Right lobe of liver (tissue), 6 donors: ENCODE data around the gene CDH13. TPM values are rescaled to one million over a fixed set of nuclear protein-coding genes. Genes with fewer than 3 reads are reported as not detected.
A peak's percentile ranks its signal among the peaks of the same experiment; 100 is the strongest.

ENCODE experiments used
- ATAC-seq, 4 donors: fragments of 200-7000 bp; cut with Tn5 transposase; one replicate each; pipeline ENCODE4 v1.9.1; 2020; ENCODE audit warnings: mild to moderate bottlenecking in 4 of 4, moderate library complexity in 4 of 4
- DNase-seq, 3 donors: peaks; one replicate each; pipeline ENCODE4 v3.0.0-alpha.2; 2020
- H3K27ac ChIP-seq, 3 donors: fragments of 200-600 bp; one replicate each; pipeline ENCODE4 v1.8.0; 2022
- H3K27me3 ChIP-seq, 2 donors: fragments of 200-600 bp; one replicate each; pipeline ENCODE4 v1.8.0; 2022
- H3K36me3 ChIP-seq, 4 donors: fragments of 200-600 bp; sonication (generic) in 1 of 4; one replicate each; pipeline versions ENCODE4 v1.5.1 to v1.8.0; 2017 to 2022; ENCODE audit warnings: control low read depth in 1 of 4
- H3K4me1 ChIP-seq, 4 donors: fragments of 200-600 bp; sonication (generic) in 1 of 4; one replicate each; pipeline versions ENCODE4 v1.5.1 to v1.8.0; 2017 to 2022; ENCODE audit warnings: control low read depth in 1 of 4
- H3K4me3 ChIP-seq, 3 donors: fragments of 200-600 bp; one replicate each; pipeline ENCODE4 v1.8.0; 2022
- H3K9me3 ChIP-seq, 4 donors: fragments of 200-600 bp; sonication (generic) in 1 of 4; one replicate each; pipeline versions ENCODE4 v1.5.1 to v1.8.0; 2017 to 2022; ENCODE audit warnings: control low read depth in 1 of 4
- POLR2A ChIP-seq: fragments of 450-650 bp; IDR thresholded peaks from one replicate; pipeline ENCODE4 v1.6.1; 2017; ENCODE audit warnings: antibody characterized with exemption, mild to moderate bottlenecking
- WGBS: methylation state at CpG from one replicate; pipeline ENCODE4 v1.1.6; 2018; ENCODE audit warnings: low coverage, low lambda C conversion rate; ENCODE audit not compliant: insufficient coverage; ENCODE audit errors: missing lambda C conversion rate; 5-methylcytosine and 5-hydroxymethylcytosine counted together
- intact Hi-C, 2 donors: fragments of 100-400 bp; cut with DNase I; formaldehyde crosslinking; loops; one replicate each; pipeline versions ENCODE4 v1.11.2 to v1.14.1; 2022
- total RNA-seq, 6 experiments: library from RNA; depleted of rRNA in 2 of 6; stranded (reverse); fragments of >200 nt in 2 of 6; fragmentation: NEBNext Ultra II Directional in 3 of 6; extraction: Animal tissue kit (Norgen Biotek cat#: 25700) in 3 of 6; gene quantifications; one replicate each; pipeline versions ENCODE4 v1.1.0 to v1.2.4, GENCODE V29; 2016 to 2023
- TF ChIP-seq, protein P1 (sequence below), 4 donors: fragments of 200-600 bp in 3 of 4; fragments of 450-650 bp in 1 of 4; IDR thresholded peaks; one replicate each; pipeline versions ENCODE4 v1.5.1 to v1.8.0; 2016 to 2022; ENCODE audit warnings: antibody characterized with exemption in 4 of 4, mild to moderate bottlenecking in 2 of 4
- donor health status: DM: no; HTN: yes; CAD: no.
- donor health status: DM: no; HTN: no; CAD: no.
- donor health status: DM: no; HTN: no; CAD: no.
- donor health status: DM: no; HTN: yes; CAD: no.
- donor health status: DM: no; HTN: yes; CAD: no.

The CDH13 gene
- total RNA-seq, 6 experiments from 2014 or later, result 0.13 to 4.6 (median 0.49) TPM

- intact Hi-C loops, result no loop called here
These were observed 1192.6 kb downstream of the CDH13 start for GRCh38 chr16:83819361-83819760.

GRCh38 chr16:83826146-83826913, 1199.6 kb downstream of the CDH13 start:
- ATAC-seq, result peak; percentile 94 to 100 (median 96)
- Histone ChIP-seq H3K27ac (no peak overlapping the region), H3K4me1 (peaks cover 0 to 2% (median 0%) of the 10 kb centered on the region in 4 donors), H3K27me3 (no peaks in the 10 kb centered on the region), H3K36me3 (no peaks in the 10 kb centered on the region), H3K4me3 (no peak overlapping the region), H3K9me3 (no peaks in the 10 kb centered on the region)
- WGBS, result 28% methylated on average over 17 of the region's 21 CpGs
- peak; percentile 72 to 81 (median 79) for DNase-seq
- intact Hi-C loops, result loop anchor here (10.0 kb wide), 2 partner anchors 58 to 218 kb away; partner anchors contain the start of gene SLC38A8 (in 2 of the 2)
- TF ChIP-seq, protein P1, sequence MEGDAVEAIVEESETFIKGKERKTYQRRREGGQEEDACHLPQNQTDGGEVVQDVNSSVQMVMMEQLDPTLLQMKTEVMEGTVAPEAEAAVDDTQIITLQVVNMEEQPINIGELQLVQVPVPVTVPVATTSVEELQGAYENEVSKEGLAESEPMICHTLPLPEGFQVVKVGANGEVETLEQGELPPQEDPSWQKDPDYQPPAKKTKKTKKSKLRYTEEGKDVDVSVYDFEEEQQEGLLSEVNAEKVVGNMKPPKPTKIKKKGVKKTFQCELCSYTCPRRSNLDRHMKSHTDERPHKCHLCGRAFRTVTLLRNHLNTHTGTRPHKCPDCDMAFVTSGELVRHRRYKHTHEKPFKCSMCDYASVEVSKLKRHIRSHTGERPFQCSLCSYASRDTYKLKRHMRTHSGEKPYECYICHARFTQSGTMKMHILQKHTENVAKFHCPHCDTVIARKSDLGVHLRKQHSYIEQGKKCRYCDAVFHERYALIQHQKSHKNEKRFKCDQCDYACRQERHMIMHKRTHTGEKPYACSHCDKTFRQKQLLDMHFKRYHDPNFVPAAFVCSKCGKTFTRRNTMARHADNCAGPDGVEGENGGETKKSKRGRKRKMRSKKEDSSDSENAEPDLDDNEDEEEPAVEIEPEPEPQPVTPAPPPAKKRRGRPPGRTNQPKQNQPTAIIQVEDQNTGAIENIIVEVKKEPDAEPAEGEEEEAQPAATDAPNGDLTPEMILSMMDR (IDR thresholded peaks at IDR 0.05), result peak; percentile 76 to 95 (median 88)
- TF ChIP-seq POLR2A, result no peak

More at GRCh38 chr16:83819361-83819760, 1192.6 kb downstream of the CDH13 start:
- ATAC-seq (no peak), DNase-seq (no peak)
- H3K36me3 ChIP-seq, result no peaks in the 10 kb centered on the region
- 49% methylated on average over 8 of the region's 8 CpGs for WGBS
- H3K27me3 ChIP-seq, result no peaks in the 10 kb centered on the region
- no peak overlapping the region for H3K4me3 ChIP-seq
- no peaks in the 10 kb centered on the region for H3K9me3 ChIP-seq
- no peak for TF ChIP-seq POLR2A
- TF ChIP-seq, protein P1 (IDR thresholded peaks at IDR 0.05), result no peak
- no peaks in the 10 kb centered on the region for H3K4me1 ChIP-seq
- H3K27ac ChIP-seq, result no peak overlapping the region

- Histone ChIP-seq H3K36me3 (no peaks in the 10 kb centered on the region), H3K27ac (no peak overlapping the region), H3K4me1 (peaks cover 0 to 2% (median 0%) of the 10 kb centered on the region in 4 donors), H3K4me3 (no peak overlapping the region), H3K27me3 (no peaks in the 10 kb centered on the region), H3K9me3 (no peaks in the 10 kb centered on the region)
- ATAC-seq (no peak), DNase-seq (no peak)
- intact Hi-C loops, result no loop called here
- TF ChIP-seq, protein P1 (IDR thresholded peaks at IDR 0.05), result no peak
- TF ChIP-seq POLR2A, result no peak
- 72% methylated on average over 22 of the region's 33 CpGs for WGBS
These were observed 1203.5 kb downstream of the CDH13 start for GRCh38 chr16:83830091-83830768.

GRCh38 chr16:83830769-83831455, 1204.1 kb downstream of the CDH13 start:
- no peaks in the 10 kb centered on the region for H3K27me3 ChIP-seq
- H3K9me3 ChIP-seq, result no peaks in the 10 kb centered on the region
- TF ChIP-seq POLR2A, result no peak
- TF ChIP-seq, protein P1 (IDR thresholded peaks at IDR 0.05), result no peak
- DNase-seq (no peak), ATAC-seq (no peak)
- no peak overlapping the region for H3K27ac ChIP-seq
- 46% methylated on average over 8 of the region's 13 CpGs for WGBS
- no peaks in the 10 kb centered on the region for H3K36me3 ChIP-seq
- intact Hi-C loops, result no loop called here
- H3K4me3 ChIP-seq, result no peak overlapping the region
- peaks cover 0 to 2% (median 0%) of the 10 kb centered on the region in 4 donors for H3K4me1 ChIP-seq
